VCaP (cell line): ENCODE results near the gene IL24.

ENCODE experiments used
- H3K27ac ChIP-seq: fragments of 450-650 bp; 2 replicates; pipeline ENCODE4 v1.5.1; 2017
- CTCF ChIP-seq: fragments of 450-650 bp; conservative IDR thresholded peaks from 2 replicates; pipeline ENCODE4 v1.5.1; 2017; ENCODE audit warnings: mild to moderate bottlenecking, moderate library complexity

Gene IL24

GRCh38 chr1:206912445-206913095 lies 15.3 kb downstream of the IL24 start:
- TF ChIP-seq CTCF: peak; percentile 88
- H3K27ac ChIP-seq: no peak overlapping the region

GRCh38 chr1:206913766-206914537 lies 16.7 kb downstream of the IL24 start:
- no peak overlapping the region for H3K27ac ChIP-seq
- no peak for TF ChIP-seq CTCF

DNA sequence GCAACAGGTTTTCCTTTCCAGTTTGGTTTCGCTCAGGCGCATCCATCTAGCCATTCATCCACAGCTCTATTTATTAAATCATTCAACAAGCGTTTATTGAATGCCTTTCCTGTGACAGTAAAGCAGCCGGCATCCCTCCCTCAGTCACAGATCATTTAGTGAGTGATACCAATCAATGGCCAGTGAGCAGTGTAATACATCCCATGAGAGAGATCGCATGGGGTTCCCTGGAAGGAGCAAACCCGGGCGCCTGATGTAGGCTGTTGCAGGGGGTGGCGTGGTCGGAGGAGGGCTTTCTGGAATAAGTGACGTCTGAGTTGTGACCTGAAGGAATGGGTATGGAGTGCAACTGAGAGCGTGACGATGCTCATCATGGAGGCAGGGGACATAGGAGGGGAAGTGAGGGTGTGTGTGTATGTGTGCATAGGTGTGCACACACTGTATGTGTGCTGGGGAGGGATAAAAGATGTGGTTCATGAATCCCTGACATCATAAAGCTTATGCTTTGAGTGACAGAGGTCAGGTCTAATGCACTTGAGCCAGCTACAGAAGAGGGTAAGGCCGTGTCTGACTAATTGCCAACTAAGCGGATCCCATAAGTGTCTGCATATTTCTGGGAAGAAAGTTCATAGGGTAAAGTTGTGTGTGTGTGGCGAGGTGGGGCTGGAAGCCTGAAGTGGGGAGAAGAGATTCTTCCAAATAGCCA lies 17.9 kb downstream of the IL24 start:
- TF ChIP-seq CTCF: no peak
- H3K27ac ChIP-seq: no peak overlapping the region

DNA sequence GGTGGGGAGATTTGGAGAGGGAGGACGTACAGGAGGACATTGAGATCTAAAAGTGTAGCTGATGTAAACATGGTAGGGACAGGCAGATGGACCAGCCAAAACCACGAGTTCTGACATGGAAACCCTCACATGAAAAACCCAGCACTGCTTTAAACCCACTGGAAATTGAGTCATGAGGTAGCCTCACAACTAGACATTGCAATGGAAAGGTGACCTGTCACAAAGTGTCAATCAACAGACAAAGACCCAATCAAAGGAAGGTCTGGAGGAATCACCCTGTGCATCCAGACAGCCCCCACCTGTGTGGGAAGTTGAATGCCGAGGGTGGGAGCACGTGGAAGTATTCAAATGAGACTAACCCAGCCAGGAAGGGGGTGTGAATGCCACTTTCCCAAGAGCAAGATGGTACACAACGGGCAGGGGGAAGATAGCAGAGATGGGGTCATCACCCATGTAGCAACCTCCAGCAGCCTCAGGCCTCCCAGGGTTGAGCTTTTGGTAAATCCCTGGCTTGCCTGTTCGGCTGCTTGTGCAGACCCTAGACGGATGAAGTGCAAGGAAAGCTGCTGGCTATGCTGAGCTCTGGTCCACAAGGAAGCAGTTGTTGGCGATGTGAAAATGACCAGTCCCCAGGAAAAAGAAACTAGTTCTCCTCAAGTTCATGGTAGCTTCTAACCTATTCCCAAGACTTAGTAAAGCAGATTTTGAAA lies 18.9 kb downstream of the IL24 start:
- no peak for TF ChIP-seq CTCF
- H3K27ac ChIP-seq: no peak overlapping the region

GRCh38 chr1:206918076-206918475 lies 20.8 kb downstream of the IL24 start:
- H3K27ac ChIP-seq: no peak overlapping the region
- no peak for TF ChIP-seq CTCF

GRCh38 chr1:206921772-206922265 lies 24.6 kb downstream of the IL24 start, which contains the start of gene FCMR:
TSS of gene FCMR (minus strand) at chr1:206921941. CDS start at chr1:206921854, 87 bp downstream.
- TF ChIP-seq CTCF: no peak
- no peak within 1 kb of the TSS for H3K27ac ChIP-seq
